ENCODE results near the gene DNAJC7.
"Not testable (repeated sequence)": the region's sequence is repeated elsewhere in the genome, so short reads cannot be mapped to it uniquely, and the experiment has no call there.

Gene DNAJC7

DNA sequence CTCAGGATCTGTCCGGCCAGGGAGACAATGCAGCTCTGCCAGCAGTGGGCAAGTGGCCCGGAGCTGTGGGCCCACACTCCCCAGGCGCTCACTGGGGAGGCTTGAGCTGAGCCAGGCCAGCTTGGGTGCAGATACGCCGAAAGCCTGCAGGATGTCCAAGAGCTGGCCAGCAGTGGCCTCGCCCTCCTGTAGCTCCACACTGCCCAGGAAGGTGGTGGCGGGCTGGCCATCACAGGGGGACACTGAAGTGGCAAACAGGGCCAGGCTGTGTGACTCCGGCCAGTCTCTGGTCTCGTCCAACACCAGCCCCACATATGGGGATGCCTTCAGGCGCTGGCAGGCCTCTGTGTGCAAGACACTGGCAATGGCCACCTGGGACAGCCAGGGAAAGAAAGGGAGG is 23.6 kb upstream of the DNAJC7 start:
- DNase-seq: no peak

DNA sequence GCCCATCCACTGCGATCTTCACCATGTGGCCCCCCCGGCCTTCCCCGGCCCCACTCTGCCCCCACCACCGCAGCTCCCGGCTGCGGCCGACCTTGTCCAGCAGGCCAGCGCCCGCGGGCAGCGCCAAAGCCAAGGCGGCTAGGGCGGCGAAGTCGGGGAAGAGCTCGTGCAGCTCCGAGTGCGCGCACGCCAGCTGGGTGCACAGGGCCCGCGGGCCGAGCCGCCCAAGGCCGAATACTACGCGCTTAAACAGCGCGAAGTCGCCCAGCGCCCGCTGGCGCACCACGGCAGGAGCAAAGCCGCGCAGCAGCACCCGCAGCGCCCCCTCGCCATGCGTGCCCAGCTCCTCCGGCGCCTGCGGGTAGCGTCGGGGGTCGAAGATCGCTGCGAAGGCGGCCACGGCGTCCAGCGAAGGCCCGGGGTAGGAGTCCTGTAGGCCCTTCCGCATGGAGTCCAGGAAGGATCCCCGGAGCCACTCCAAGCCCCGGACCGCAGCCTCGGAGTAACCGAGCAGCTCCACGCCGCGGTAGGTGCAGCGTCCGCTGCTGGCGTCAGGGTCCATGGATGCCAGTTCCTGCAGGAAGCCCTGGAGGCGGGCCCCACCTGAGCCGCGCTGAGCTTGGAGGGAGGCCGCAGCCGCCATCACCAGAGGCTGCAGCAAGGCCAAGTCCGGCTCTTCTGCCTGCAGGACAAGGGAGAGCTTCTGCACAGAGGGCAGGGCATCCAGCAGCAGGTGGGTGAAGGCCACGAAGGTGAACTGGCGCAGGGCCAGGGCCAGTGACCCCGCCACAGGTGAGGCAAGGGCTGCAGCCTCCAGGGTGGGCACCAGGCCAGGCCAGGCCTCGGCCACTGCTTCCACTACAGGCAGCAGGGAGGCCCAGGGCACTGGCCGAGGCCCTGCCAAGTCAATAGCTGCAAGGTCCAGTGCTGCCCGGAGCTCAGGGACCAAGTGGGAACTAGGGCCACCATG is 22.8 kb upstream of the DNAJC7 start:
- DNase-seq: no peak

DNA sequence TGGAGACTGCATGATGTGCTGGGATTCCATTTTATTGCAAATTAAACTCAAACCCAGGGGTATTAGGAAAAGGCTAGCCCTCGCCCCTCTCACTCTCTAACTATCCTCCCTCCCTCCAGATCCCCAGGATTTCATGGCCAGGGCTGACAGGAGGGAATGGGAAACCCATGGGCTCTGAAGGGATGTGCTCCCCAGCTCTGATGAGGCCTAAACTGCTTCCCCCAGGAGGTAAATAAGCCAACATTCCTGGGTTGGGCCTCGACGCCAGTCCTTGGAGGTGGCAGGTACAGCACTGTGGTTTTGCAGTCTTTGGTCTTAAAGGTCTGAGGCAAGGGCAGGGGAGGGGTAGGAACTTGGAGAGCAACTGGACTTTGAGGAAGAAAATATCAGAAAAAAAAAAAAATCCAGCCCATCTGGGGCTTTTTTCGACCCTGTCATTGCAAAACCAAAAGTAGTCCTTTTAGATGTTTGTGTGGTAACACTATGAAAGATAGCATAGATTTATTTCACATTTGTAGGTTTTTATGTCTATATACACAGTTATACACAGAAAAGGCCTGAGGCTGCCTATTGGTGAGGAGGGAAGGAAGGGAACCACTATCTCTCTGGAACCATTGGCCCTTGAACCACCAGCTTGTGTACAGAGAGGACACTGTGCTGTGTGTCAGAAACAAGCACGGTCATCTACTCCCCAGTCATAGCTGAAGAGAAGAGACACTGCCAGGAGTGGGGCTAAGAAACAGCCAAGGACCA is 21.2 kb upstream of the DNAJC7 start:
- DNase-seq: no peak

DNA sequence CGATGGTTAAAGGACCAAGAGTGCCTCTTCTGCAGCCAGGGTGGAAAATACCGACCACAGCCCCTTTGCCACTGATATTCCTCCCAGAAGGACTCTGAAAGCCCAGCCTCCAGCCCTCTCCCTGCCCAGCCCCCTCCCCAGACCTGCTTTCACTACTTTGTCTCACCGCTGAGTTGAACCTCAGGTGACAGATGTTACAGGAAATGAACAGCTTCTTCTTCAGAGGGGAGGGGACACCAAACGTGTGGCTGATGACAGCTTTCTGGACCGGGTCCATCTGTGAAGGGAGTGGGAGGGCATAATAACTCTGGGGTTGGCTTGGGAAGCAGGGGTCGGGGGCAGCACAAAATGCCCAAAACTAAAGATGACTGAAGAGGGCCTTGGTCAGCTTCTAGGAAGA is 16.8 kb upstream of the DNAJC7 start:
- DNase-seq: no peak

DNA sequence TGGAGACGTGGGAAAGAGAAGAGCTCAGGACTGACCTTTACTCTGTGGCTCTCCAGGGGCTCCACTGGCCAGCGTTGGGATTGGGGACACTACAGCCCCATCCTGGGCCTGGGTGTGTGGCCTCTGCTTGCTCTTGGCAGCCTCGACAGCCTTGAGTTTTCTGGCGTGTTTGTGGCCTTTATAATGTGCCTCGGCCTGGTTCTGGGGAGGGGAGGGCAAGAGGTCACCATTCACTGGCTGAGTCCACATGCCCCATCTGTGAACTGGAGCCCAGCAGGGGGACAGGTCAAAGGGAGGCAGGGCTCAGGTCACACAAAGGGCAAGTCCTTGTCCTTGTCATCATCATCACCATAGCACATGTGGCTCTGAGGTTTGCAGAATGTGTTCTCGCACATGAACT is 14.3 kb upstream of the DNAJC7 start:
- no peak for DNase-seq

DNA sequence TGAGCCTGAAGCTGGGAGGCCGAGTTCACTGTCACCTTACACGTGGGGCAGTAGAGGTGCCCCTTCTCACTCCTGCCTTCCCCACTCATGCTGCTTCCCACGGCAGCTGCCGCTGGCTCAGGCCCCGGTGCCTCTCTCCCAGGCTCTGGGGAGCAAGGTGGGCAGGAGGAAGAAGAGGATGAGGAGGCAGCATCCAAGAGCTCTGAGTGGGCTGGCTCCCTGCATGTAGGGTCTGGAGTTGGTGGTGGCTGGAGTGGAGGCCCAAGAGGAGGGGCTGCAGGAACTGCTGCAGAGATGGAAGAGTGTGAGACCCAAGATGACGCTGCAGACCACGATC is 11.5 kb upstream of the DNAJC7 start:
- no peak for DNase-seq

DNA sequence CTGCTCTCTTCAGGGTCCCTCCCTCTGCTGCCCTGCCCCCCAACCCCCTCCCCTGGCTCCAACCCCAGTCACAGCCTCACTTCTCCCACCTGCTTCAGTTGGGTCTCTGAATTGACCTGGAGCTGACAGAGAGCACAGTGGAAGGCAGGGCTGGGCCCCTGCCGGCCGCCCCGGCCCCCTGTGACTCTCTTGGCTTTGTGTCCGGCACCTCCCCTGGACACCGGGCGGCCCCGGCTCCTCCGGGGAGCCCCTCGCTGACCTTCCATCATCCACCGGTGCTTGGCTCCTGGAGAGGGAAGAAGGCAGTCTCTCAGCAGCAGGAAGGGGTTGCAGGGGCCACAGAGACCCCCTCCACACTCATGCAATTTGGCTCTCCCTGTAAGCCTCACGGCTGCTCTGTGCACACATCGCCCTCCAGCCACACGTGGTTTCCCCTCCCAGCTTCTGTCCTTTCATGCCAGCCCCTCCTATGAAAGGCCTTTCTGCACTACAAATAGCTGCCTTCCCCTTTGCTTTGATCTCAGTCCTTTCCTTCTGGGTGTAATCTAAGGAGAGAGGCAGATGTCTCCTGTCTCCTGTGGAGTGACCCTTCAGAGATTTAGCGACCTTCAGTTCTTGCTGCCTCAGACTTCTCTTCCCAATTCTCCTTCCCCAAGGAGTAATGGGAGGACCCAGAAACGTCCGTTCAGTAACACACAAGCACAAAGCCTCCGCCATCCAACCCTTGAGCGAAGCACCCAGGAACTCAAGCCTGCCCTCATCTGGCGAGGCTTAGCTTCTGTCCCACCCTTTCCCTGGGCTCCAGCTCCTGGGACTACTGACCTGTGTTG is 10.9 kb upstream of the DNAJC7 start:
- no peak for DNase-seq

DNA sequence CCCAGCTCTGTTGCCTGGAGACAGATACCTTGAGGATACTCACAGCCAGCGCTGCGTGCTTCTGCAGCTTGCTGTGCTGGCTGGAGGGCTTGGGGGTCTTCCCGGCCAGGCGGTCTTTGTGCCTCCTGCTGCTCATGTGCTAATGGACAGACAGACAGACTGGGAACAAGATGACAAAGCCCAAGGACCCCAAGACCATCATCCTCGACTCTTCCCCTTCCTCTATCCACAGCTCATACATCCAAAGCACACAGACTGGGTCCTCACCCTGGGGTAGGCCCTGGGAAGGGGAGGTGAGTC is 10.3 kb upstream of the DNAJC7 start:
- DNase-seq: no peak

DNA sequence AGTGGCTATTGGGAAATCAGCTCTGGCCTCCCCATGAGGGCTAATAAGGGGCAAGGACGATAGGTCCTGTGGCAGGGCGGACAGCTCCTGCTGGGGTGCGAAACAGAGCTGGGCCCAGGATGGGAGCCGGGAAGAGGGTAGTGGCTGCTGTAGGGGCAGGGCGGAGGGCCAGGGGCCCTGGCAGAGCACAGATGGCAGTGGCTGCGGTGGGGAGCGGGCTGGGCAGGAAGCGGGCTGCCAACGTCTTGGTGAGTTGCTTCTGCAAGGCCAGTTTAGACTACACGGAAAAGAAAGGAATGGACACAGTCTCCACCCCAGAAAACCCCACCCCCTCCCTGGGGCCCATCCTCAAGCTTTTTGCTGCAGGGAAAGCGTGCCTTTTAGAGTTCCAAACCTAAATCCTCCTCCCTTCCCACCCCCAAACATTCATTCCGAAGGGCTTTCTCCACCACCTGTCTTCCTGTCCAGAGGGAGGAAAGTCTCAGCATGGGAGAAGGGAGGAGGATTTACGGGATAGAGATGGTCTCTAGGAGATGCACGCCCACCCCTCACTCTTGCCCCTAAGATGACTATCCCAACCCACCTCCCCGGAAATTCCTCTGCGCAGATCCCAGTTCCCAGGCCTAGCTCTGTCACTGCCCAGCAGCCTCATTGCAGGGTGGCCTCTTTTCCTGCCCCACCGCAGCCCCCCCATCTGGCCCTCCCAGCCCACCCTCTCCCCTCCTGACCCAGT is 9.8 kb upstream of the DNAJC7 start:
- DNase-seq: peak; percentile 57

DNA sequence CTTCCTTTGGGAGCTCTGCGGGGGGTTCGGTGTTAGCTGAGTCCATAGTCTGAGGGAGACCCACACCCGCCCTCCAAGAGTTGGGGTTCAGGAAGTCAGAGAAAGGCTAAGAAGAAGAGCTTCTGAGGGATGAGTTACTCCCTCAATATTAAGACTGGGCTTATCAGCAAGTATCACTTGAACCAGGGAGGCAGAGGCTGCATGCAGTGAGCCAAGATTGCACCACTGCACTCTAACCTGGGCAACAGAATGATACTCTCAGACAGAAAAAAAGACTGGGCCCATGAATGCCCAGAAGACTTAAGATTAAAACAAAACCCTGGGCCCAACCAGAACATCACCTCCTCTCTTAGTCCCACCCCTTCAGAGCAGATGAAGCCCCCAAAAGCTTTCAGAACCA is 8.7 kb upstream of the DNAJC7 start:
- DNase-seq: no peak

DNA sequence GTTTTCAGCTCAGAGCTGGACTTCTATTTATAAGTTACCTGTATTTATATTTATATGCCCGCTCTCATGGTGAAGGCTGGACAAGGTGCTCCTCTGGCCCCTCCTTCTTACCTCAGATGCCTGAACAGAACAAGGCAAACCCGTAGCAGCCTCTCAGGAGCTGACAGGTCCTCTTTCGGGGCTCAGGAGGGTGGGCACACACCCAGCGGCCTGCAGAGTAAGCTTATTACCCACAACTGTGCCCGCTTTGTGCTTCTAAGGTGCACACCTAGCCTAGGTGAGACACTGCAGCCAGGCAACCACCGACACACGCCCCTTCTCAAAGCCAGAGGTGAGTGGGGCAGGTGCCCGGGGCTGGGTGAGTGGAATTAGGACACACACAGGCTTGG is 7.9 kb upstream of the DNAJC7 start:
- no peak for DNase-seq

DNA sequence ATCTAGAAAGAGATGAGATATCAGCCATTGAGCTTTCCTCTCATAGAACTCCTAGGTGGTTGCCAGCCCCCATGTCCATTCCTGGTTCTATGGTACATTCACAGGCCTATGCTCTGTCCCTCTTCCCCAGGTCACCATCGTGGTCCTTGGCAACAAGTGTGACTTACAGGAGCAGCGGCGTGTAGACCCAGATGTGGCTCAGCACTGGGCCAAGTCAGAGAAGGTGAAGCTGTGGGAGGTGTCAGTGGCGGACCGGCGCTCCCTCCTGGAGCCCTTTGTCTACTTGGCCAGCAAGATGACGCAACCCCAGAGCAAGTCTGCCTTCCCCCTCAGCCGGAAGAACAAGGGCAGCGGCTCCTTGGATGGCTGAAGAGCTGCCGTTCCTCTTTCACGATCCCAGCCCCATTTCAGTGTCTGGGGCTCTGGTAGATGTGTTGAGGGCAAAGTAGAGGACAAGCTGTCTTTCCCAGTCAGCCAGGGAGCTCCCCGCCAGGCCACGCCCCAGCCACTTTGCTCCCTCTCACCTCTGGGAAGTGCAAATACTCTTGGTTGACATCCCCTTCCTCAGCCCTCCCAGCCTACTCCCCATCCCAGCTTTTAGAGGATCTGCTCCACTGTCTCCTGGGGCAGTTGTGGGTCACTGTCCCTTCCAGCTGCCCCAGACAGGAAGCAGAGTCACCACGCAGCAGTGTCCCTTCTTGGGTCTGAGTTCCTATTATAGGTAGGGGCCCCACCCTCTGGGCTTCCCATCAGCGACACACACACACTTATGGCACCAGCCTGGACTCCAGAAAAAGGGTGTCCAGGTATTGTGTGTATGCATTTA is 6.5 kb upstream of the DNAJC7 start:
- no peak for DNase-seq

DNA sequence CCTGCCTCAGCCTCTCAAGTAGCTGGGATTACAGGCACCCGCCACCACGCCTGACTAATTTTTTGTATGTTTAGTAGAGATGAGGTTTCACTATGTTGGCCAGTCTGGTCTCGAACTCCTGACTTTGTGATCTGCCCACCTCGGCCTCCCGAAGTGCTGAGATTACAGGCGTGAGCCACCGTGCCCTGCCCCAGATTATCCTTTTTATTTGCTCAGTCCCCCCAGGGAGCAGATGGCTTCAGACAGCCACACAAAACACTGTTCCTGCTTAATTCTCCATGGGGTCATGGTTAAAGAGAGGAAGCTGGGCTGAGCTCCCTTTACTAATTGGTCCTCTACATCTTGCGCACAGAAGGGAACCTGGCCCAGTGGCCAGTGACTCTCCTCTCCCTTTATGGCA is 3.6 kb upstream of the DNAJC7 start:
- DNase-seq: not testable (repeated sequence)

DNA sequence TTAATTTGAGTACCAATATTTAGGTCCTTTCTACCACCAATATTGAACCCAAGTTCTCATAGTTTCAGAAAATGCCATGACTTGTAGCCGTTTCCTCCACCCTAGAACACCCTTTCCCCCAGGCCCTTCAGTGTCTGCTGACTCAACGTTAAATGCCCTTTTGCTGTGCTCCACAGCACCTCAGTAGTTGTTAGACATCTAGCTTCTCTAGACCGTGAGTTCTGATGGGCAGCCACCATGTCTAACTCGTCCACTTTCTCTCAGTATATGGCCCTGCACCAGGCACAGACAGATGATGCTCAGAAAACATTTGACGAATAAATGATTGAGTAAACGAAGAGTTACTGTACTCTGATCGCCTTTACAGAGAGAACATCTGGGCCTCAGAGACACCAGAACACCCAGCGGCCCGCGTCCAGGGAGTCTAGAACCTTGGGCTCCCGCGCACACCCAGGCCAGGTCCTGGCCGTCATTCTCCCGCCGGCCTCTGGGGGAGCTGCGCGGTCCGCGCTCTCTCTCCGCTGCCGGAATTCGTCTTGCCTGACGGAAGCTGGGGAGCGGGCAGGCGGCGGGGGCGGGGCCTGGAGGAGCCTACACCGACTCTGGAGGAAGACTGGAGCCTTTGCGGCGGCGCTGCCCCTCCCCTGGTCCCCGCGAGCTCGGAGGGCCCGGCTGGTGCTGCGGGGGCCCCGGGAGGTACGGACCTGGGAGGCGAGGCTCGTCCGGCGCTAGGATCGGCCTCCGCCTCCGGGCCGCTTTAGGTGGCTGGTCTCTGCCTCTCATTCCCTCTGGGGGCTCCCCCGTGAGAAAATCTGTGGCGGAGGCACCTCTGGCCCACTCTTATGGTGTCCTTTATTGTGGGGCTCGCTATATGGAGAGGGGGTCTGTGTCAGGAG is 2.5 kb upstream of the DNAJC7 start, which contains the start of gene NKIRAS2:
Gene NKIRAS2, plus strand, starts transcription at position 582 of the 896 bp plus-strand sequence. CDS start 1,488 bp downstream, outside the sequence.
- DNase-seq: peak; percentile 95

DNA sequence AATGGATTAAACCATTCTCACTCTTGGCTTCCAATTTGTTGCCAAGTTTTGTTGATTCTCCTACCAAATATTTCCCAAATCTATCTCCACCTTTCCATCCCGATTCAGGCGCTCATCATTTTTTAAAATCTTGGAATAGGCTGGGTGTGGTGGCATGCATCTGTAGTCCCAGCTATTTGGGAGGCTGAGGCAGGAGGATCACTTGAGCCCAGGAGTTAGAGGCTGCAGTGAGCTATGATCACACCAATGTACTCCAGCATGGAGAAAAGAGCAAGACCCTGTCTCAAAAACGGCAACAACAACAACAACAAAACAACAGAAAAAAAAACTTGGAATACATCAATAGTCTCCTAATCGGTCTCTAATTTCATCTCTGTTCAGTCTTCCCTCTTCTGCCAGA is 1.7 kb upstream of the DNAJC7 start:
- DNase-seq: no peak

DNA sequence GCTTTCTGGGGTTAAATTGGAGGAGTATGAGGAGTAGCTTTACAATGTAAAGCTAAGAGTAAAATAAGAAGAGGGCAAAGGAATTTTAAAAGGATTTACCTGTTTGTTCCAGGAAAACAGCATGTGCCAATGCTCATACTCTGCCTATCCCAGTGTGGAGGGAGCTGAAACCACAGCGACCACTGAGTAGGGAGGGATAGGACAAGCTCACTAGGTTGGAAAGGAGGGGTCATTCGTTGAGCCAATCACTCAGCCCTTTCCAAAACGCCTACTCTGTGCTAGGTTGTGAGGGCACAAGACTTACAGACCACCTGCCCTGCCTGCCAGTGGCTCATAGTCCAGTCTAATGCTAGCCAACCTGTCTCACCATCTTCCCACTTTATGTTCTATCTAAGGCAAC is 1.1 kb upstream of the DNAJC7 start:
- DNase-seq: no peak

DNA sequence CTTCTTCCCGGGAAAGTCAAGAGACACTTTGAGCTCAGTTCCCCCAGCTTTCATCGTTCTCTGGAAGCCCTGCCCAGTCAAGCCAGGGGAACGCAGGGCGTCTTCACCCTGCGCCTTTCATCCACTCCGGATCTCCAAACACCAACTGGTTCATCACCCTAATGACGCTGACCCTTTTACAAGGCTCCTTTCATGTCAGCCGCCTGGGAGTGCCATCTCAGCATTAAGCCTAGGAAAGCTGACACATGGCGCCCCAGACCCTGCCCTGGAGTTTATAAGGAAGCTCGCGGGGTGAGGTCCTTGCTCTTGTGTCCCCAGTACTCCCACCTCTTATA is 594 bp upstream of the DNAJC7 start:
- DNase-seq: peak; percentile 44

DNA sequence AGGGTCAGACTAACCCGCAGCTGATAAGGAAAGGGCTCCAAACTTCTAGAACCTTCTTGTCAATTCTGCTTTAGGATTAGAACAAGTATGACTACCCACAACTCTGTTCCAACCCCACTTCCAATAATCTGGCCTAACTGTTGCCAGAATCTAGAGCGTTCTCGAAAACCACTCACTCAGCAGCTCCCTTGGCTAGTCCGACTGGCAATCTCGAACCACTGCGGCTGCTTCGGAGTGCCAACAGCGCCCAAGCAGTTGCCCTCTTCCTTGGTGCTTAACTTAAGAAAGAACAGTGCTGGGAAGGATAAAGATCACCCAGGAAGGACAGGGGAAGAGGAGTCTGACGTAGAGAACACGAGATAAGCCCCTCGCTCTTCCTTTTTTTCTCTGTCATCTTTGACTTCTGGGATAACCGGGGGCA is 818 bp downstream of the DNAJC7 start:
- DNase-seq: no peak

DNA sequence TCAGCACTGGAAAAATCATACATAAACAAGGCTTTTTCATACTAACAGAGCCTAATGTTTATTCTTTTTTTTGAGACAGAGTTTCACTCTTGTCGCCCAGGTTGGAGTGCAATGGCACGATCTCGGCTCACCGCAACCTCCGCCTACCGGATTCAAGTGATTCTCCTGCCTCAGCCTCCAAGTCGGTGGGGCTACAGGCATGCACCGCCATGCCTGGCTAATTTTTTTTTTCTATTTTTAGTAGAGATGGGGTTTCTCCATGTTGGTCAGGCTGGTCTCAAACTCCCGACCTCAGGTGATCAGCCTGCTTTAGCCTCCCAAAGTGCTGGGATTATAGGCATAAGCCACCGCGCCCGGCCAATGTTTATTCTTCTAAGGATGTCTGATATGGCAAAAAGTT is 3.5 kb downstream of the DNAJC7 start:
- not testable (repeated sequence) for DNase-seq

DNA sequence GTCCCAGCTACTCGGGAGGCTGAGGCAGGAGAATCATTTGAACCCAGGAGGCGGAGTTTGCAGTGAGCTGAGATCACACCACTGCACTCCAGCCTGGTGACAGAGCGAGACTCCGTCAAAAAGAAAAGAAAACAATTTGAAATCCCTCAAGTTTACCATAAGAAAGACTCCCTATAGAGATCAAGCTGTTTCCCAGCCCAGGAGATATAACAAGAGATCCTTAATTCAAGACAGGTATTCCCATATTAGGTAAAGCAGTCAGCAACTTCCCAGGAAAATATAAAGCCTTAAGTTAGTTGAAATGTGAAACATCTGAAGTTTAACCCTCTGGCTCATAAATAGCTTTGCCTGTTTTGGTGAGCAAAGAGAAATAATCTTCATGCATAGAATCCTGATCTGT is 4.9 kb downstream of the DNAJC7 start:
- not testable (repeated sequence) for DNase-seq
